ENCODE measurements around the gene NFIB.

Gene NFIB

DNA sequence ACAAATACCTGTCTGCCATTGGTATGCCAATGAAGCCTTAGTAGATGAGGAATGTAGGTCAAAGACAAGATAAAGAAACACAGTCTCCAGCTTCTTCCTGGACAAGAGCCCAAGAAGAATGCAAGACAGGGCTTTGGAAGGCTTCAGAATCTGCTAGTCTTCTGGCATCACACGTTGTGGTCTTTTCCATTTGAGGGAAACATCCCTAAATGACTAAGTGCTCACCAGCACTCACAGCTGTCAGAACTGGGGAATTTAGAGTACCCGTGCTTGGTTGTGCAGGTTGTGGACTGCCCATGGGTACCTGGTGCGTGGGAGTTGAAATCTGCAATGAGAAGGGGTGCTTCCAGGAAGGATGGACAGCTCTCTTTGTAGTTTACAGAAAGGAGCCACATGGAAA is 27.1 kb upstream of the NFIB start:
- TF ChIP-seq, protein P1, sequence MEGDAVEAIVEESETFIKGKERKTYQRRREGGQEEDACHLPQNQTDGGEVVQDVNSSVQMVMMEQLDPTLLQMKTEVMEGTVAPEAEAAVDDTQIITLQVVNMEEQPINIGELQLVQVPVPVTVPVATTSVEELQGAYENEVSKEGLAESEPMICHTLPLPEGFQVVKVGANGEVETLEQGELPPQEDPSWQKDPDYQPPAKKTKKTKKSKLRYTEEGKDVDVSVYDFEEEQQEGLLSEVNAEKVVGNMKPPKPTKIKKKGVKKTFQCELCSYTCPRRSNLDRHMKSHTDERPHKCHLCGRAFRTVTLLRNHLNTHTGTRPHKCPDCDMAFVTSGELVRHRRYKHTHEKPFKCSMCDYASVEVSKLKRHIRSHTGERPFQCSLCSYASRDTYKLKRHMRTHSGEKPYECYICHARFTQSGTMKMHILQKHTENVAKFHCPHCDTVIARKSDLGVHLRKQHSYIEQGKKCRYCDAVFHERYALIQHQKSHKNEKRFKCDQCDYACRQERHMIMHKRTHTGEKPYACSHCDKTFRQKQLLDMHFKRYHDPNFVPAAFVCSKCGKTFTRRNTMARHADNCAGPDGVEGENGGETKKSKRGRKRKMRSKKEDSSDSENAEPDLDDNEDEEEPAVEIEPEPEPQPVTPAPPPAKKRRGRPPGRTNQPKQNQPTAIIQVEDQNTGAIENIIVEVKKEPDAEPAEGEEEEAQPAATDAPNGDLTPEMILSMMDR (IDR thresholded peaks at IDR 0.05) = no peak
- TF ChIP-seq ZFX (IDR thresholded peaks at IDR 0.05; ENCODE audit: borderline replicate concordance) = no peak
- H3K27ac ChIP-seq = no peak overlapping the region

DNA sequence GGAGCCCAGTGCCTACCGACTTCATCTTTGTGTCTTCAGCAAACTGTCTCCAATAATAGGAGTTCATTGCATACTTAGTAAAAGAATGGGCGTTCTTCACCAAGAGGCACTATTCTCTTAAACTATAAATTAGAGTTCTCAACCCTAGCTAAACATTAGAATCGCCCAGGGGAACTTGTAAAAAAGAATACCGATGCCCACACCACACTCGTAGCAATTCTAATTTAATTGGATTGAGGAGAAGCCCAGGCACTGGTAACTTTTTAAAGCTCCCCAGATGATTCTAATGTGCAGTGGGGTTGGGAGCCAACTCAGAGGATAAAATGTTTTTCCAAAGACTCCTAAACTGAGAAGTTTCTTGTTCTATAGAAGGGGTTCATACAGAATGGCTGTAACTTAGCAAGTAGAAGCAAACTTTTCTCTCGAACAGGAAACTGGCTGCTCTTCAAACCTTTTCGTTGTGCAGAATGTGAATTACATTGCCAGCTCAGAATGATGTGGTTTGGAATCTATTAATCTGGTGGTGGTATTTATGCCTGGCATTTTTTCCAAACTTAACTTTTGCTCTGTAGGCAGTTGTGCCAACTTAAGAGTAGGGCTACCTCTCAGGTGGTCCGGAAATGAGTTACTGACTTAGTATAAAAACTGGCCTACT is 26.4 kb upstream of the NFIB start:
- no peak overlapping the region for H3K27ac ChIP-seq
- TF ChIP-seq, protein P1 (IDR thresholded peaks at IDR 0.05) = no peak
- TF ChIP-seq ZFX (IDR thresholded peaks at IDR 0.05; ENCODE audit: borderline replicate concordance) = no peak

DNA sequence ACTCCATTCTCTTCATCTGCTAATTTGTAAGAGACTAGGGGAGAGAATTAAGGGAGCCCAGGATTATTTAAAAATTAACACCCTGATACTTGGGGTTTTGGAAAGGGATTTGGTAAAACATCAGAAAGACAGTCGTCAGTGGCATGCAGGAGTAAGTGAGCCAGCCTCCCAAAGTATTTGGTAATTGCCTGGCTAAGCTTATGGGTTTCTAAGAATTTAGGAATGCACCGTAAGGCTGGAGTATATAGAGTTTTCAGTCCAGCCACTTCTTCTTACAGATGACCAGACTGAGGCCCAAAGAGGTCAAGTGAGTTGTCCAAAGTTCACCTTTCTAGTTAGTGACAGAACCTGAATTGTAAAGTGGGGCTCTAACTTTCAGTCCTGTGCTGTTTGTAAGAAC is 25.8 kb upstream of the NFIB start:
- H3K27ac ChIP-seq = no peak overlapping the region
- TF ChIP-seq ZFX (IDR thresholded peaks at IDR 0.05; ENCODE audit: borderline replicate concordance) = no peak
- TF ChIP-seq, protein P1 (IDR thresholded peaks at IDR 0.05) = no peak

DNA sequence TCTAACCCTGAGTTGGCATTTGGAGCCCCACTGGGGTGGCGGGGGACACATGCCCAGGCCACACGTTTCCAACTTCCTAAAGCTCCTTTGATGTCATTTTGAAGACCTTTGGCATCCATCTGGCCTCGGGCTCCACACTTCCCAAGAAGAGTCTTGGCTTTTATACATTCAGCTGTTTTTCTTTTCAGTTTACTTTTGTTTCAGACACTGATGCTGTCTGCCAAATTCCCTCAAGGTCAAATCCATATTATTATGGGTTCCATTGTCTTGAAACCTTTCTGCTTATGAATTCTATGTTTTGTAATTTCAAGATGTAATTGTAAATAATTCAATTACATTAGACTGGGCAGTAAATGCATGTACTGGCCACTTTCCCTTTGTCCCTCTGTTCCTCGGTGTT is 23.7 kb upstream of the NFIB start:
- H3K27ac ChIP-seq = no peak overlapping the region
- TF ChIP-seq, protein P1 (IDR thresholded peaks at IDR 0.05) = no peak
- no peak for TF ChIP-seq ZFX (IDR thresholded peaks at IDR 0.05; ENCODE audit: borderline replicate concordance)

DNA sequence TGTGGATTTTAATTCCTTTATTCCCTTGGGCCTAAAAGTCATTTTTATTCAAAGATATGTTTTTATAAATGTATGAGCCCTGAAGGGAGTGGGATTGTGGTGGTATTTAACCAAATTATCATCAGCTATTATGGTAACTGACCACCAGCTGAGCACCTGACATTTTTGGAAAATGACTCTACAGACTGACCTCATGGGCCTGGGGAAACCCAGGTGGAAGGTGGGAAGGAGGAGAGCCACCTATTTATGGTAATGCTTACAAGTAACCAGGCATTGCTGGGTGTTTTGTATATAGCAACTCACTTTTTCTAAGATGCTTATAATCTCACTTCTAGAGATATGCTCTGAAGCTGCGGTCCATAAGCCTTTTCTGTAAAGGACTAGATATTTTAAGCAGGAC is 22.3 kb upstream of the NFIB start:
- no peak overlapping the region for H3K27ac ChIP-seq
- no peak for TF ChIP-seq ZFX (IDR thresholded peaks at IDR 0.05; ENCODE audit: borderline replicate concordance)
- TF ChIP-seq, protein P1 (IDR thresholded peaks at IDR 0.05) = no peak

DNA sequence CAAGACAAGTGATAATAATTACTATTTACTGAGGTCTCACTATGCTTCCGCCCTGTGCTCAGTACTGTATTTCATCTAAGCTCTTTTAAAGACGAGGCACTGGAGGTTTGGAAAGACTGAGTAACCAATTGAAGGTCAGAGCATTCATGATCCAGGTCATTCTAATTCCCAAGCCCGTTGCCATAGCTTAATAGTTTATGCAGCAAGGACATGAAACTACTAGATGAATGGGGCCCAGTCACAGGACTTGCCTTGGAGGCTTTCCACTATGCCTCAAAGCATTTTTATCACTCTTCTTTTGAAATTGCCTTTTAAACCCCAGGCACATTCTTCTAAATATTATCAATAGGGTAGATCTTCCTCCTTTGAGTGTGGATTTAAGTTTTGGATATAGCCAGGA is 17.2 kb upstream of the NFIB start:
- no peak overlapping the region for H3K27ac ChIP-seq
- no peak for TF ChIP-seq ZFX (IDR thresholded peaks at IDR 0.05; ENCODE audit: borderline replicate concordance)
- TF ChIP-seq, protein P1 (IDR thresholded peaks at IDR 0.05) = no peak

DNA sequence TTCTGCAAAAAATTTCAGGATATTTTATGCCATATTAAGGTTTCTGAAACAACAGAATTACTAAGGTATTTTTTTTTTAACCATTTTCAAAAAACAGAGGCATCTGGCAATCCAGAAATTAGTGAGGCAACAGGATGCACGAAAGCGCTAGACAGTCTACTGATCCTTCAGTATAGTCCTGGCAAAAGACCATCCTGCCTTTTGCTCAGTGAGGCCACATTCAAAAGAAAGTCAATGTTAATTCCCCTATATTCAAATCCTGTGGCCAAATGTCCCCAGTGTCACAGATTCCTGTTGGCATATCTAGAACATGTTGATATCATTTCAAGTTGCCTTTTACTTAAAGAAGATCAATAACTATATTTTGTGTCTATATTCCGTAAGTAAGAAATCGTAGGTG is 13.1 kb upstream of the NFIB start:
- TF ChIP-seq, protein P1 (IDR thresholded peaks at IDR 0.05) = no peak
- TF ChIP-seq ZFX (IDR thresholded peaks at IDR 0.05; ENCODE audit: borderline replicate concordance) = no peak
- no peak overlapping the region for H3K27ac ChIP-seq

Data from 22Rv1 (cell line).